Duodenal mucosa (tissue), 2 donors: ENCODE data around the gene PSKH1.

Source experiments
- H3K27ac ChIP-seq: one replicate; pipeline ENCODE4 v1.7.0; 2013; ENCODE audit warnings: low read depth, low read length
- H3K27me3 ChIP-seq, 2 donors: one replicate each; pipeline ENCODE4 v1.7.0; 2013; ENCODE audit warnings: low read length in 2 of 2, control low read depth in 1 of 2; ENCODE audit not compliant: insufficient read depth in 2 of 2, control insufficient read depth in 1 of 2
- H3K36me3 ChIP-seq, 2 donors: one replicate each; pipeline ENCODE4 v1.7.0; 2013; ENCODE audit warnings: low read length in 2 of 2, control low read depth in 1 of 2; ENCODE audit not compliant: insufficient read depth in 2 of 2, control insufficient read depth in 1 of 2
- H3K4me1 ChIP-seq, 2 donors: one replicate each; pipeline ENCODE4 v1.7.0; 2013; ENCODE audit warnings: low read length in 2 of 2, control low read depth in 1 of 2; ENCODE audit not compliant: insufficient read depth in 2 of 2, control insufficient read depth in 1 of 2
- H3K4me3 ChIP-seq, 2 donors: one replicate each; pipeline ENCODE4 v1.7.0; 2013; ENCODE audit warnings: low read length in 2 of 2, low read depth in 1 of 2
- H3K9ac ChIP-seq, 2 donors: one replicate each; pipeline ENCODE4 v1.7.0; 2013; ENCODE audit warnings: low read length in 2 of 2, low read depth in 1 of 2
- H3K9me3 ChIP-seq, 2 donors: one replicate each; pipeline ENCODE4 v1.7.0; 2013; ENCODE audit warnings: low read length in 2 of 2, control low read depth in 1 of 2; ENCODE audit not compliant: control insufficient read depth in 1 of 2

PSKH1 gene

DNA sequence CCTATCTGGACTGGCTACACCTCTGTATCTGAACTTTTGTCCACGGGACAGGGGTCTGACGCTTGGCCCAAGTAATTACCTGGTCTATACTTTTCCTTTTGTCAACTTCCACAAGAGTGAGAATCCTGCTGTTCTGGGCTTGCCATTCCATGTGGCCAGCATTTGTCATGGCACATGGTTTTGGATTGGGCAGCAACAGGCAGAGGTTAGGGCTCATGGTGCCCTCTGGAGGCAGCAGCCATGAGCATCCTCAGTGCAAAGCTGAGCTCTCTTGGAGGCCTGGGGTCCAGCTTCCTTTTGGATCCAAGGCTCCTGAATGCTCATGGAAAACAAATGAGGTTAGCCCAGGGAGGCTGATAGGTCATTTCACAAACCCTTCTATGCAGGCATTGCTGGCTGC, 27.7 kb upstream of the PSKH1 start:
- H3K36me3 ChIP-seq: peaks cover 14 to 69% of the 10 kb centered on the region in 2 donors
- no peaks in the 10 kb centered on the region for H3K4me1 ChIP-seq

DNA sequence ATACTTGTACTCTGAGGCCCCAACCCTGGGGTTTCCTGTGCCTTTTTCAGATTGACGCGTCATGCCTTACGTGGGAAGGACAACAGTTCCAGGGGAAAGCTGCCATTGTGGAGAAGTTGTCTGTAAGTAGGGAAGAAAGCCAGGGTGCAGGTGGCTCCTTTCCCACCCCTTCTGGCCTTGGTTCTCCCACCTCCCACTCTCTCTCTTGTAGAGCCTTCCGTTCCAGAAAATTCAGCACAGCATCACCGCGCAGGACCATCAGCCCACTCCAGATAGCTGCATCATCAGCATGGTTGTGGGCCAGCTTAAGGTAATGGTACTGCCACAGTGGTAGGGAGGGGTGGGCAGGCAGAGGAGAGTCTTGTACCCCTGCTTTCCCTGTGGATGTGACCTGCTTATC, 24.8 kb upstream of the PSKH1 start:
- no peaks in the 10 kb centered on the region for H3K27me3 ChIP-seq
- H3K4me1 ChIP-seq: peaks cover 0 to 5% of the 10 kb centered on the region in 2 donors
- H3K9ac ChIP-seq: no peak overlapping the region
- no peaks in the 10 kb centered on the region for H3K9me3 ChIP-seq
- H3K36me3 ChIP-seq: peaks cover 14 to 54% of the 10 kb centered on the region in 2 donors
- H3K4me3 ChIP-seq: no peak overlapping the region
- H3K27ac ChIP-seq: no peak overlapping the region

More for the DNA sequence above, 27.7 kb upstream of the PSKH1 start:
- no peaks in the 10 kb centered on the region for H3K27me3 ChIP-seq
- no peaks in the 10 kb centered on the region for H3K9me3 ChIP-seq
- no peak overlapping the region for H3K9ac ChIP-seq
- H3K27ac ChIP-seq: no peak overlapping the region
- no peak overlapping the region for H3K4me3 ChIP-seq

DNA sequence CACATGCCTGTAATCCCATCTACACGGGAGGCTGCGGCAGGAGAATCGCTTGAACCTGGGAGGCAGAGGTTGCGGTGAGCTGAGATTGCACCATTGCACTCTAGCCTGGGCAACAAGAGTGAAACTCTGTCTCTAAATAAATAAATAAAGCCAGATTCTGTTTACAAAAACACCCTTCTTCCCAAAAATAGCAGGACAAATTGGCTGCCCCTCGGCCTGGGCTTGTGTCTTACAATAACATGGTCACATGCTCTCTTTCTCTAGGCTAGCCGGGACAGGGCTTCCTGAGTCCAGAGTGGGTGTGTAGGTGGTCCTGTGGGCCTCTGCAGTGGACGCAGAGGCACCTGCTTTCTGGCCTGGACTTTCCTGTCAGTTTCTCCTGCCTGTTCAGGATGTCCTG, 23.4 kb upstream of the PSKH1 start:
- no peaks in the 10 kb centered on the region for H3K27me3 ChIP-seq
- H3K36me3 ChIP-seq: peaks cover 14 to 49% of the 10 kb centered on the region in 2 donors
- no peak overlapping the region for H3K27ac ChIP-seq
- H3K4me3 ChIP-seq: no peak overlapping the region
- no peaks in the 10 kb centered on the region for H3K9me3 ChIP-seq
- H3K4me1 ChIP-seq: peaks cover 12 to 18% of the 10 kb centered on the region in 2 donors
- H3K9ac ChIP-seq: no peak overlapping the region

DNA sequence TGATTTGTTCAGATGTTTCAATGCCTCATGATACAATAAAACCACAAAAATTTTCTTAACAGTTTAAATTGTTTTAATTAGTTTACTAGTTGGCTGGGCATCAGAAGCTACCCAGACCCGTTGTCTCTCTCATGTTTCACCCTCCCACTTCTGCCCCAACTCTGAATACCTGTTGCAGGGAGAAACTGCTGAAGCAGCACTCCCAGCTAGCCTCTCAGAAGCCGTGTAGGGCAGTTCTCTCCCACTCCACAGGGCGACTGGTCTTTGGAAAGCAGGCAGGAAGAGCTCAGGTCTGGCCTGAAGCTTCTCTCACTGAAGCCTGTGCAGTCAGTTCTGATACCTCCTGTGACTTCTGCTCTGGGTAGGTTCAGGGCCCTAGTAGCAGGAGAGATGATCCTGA, 21.8 kb upstream of the PSKH1 start:
- Histone ChIP-seq H3K27ac (no peak overlapping the region), H3K36me3 (peaks cover 21 to 46% of the 10 kb centered on the region in 2 donors), H3K9me3 (no peaks in the 10 kb centered on the region), H3K27me3 (no peaks in the 10 kb centered on the region), H3K4me3 (no peak overlapping the region), H3K9ac (no peak overlapping the region), H3K4me1 (peaks cover 19 to 26% of the 10 kb centered on the region in 2 donors)

DNA sequence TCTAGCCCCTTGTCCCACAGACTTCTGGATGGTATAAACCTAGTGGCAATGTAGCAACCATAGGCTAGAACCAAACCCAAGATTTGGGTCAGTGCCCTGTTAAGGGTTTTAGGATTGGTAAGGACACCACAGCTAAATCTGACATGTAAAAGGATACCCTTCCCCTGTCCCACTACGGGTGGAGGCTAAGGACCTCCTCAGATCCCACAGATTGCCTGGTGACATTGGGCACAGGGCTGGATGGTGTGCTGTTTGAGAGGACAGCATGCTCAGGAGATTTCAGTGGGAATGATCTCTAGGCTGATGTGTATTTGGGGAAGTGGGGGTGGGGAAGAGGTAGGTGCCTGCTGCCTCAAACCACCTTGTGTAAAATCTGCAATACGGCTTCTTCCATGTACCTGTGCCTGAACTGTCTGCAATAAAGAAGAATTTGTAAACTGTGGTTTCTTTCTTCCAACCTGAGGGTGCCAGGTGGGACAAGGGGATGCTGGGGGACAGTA, 20.9 kb upstream of the PSKH1 start:
- H3K27ac ChIP-seq: peak overlapping the region; percentile 53
- H3K9ac ChIP-seq: peak overlapping the region; percentile 79 to 91
- H3K9me3 ChIP-seq: no peaks in the 10 kb centered on the region
- H3K36me3 ChIP-seq: peaks cover 30 to 46% of the 10 kb centered on the region in 2 donors
- H3K27me3 ChIP-seq: no peaks in the 10 kb centered on the region
- H3K4me1 ChIP-seq: peaks cover 19 to 26% of the 10 kb centered on the region in 2 donors
- peak overlapping the region; percentile 94 to 96 for H3K4me3 ChIP-seq

DNA sequence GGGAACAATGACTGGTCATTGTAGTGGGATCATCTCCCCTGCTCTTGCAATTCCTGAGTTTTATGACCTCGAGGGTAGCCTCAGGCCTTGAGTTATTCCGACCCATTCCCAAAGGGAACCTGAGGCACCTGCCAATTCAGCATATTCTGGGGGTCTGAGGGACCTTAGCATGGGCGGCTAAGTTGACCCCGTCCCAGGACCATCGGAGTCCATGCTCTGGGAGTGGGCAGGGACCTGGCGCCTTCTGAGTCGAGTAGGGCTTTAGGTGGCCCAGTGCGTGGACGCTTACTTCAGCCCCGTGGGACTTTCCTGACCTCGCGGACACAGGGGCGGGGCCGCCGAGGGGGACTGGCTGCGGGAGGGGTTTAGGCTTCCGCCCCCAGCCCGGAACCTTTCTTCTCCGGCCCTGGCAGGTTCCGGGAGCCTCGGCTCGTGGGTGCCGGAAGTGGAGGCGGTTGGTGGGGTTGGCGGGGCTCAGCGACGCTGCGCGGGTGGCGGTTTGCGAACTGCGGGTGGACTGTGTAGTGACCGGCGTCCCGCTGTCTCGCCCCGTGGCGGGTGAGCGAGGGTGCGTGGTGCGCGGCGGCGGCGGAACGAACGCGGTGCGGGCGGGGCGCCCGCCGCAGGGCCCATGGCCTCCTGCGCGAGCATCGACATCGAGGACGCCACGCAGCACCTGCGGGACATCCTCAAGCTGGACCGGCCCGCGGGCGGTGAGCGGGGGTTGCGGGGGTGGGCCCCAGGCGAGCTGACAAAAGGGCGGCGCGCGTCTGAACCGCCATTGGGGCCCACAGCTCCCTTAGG, 20.2 kb upstream of the PSKH1 start, which contains the start of gene EDC4:
Gene EDC4, plus strand, starts transcription at position 422 of the 804 bp plus-strand sequence. Its CDS starts 210 bp downstream, at position 632.
- Histone ChIP-seq H3K27me3 (no peaks in the 10 kb centered on the region), H3K36me3 (peaks cover 35 to 46% of the 10 kb centered on the region in 2 donors), H3K4me1 (peaks cover 19 to 26% of the 10 kb centered on the region in 2 donors), H3K27ac (peak within 1 kb of the TSS; percentile 53), H3K9ac (peak within 1 kb of the TSS; percentile 79 to 91), H3K9me3 (no peaks in the 10 kb centered on the region), H3K4me3 (peak within 1 kb of the TSS; percentile 94 to 96)

DNA sequence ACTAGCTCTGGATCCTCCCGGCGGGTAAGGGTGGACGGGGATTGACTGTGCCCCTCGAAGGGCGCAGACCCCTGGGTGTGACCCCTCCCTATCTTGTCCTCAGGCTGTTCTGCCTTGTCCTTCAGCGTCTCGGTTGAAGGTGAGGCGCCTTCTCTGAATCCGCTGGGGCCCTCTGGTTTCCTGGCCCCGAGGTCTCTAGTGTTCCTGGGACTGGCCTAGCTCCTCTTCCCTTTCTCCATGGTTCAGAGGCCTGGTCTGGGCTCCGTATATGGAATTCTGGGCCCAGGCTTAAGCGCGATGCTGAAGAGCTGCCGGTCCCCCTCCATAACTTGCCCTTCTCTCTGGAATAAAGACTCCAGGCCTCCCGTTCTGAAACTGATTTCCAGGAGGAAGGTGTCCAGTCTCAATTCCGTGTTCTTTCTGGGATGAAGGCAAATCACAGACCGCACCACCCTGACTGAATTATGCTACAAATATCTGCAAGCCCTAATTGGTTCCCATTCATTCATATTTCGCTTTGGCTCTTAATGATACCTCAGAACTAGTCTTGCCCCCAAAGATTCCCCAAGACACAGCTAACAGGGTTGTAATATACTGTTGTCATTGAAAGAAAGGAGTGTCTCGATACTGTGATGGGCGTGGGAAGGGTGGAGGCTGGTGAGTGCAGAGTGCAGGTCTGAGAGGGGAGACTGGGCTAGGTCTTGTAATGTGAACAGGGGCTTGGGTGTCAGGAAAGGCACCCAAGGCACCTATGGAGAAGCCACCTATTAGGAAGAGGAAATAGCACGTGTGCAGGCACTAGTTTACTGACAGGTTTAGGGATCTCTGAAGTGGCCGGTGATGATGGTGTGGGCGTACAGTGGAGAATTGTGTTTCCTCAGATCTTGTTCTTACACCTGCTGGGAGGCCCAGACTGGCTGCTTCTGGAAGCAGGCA, 19.4 kb upstream of the PSKH1 start:
- Histone ChIP-seq H3K36me3 (peaks cover 37 to 47% of the 10 kb centered on the region in 2 donors), H3K27ac (no peak overlapping the region), H3K27me3 (no peaks in the 10 kb centered on the region), H3K4me3 (peak overlapping the region; percentile 94 to 96), H3K9ac (peak overlapping the region; percentile 79 to 91), H3K4me1 (peaks cover 19 to 26% of the 10 kb centered on the region in 2 donors), H3K9me3 (no peaks in the 10 kb centered on the region)

DNA sequence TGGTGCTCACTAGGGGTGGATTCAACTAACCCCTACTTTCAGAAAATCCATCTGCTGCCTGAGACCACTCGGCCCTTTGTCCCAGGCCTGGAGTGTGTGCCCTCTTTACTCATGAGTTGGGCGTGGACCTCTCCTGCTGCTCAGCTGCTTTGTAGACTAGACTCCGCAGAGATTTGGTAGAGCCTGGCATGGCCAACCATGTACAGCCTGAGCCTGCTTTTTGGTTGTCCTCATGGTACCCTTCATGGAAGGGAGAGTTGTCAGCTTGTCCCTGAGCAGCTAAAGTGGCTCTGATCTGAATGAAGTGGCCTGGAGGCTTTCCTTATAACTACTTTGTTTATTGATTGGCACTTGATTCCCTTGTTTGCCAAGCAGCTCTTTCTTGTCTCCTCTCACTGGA, 18.7 kb upstream of the PSKH1 start:
- Histone ChIP-seq H3K9me3 (no peaks in the 10 kb centered on the region), H3K27me3 (no peaks in the 10 kb centered on the region), H3K4me3 (peak overlapping the region; percentile 94 to 96), H3K4me1 (peaks cover 19 to 26% of the 10 kb centered on the region in 2 donors), H3K9ac (peak overlapping the region in 1 of 2 donors; percentile 79), H3K27ac (no peak overlapping the region), H3K36me3 (peaks cover 43 to 52% of the 10 kb centered on the region in 2 donors)

DNA sequence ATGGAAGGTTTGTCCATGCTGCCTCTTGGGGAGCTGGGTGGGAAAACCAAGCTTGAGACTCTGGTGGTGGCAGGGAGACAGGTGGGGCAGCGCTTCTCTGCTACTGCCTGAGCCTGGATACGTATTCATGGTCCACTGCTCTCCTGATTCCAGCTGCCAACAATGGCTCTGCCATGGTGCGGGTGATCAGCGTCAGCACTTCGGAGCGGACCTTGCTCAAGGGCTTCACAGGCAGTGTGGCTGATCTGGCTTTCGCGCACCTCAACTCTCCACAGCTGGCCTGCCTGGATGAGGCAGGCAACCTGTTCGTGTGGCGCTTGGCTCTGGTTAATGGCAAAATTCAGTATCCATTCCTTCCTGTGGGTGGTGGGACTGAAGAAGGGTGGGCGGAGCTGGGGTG, 16.0 kb upstream of the PSKH1 start:
- Histone ChIP-seq H3K27me3 (no peaks in the 10 kb centered on the region), H3K9ac (no peak overlapping the region), H3K27ac (no peak overlapping the region), H3K4me3 (no peak overlapping the region), H3K9me3 (no peaks in the 10 kb centered on the region), H3K36me3 (peaks cover 62 to 64% of the 10 kb centered on the region in 2 donors), H3K4me1 (peaks cover 19 to 26% of the 10 kb centered on the region in 2 donors)
